GM12878 (cell line): ENCODE measurements around the gene SMARCC2. TPM values are rescaled to one million over a fixed set of nuclear protein-coding genes. Genes with fewer than 3 reads are reported as not detected.

Experiments
- CBX5 ChIP-seq: sonication (generic); IDR thresholded peaks from 2 replicates; pipeline ENCODE4 v1.6.1; 2016; ENCODE audit warnings: low read depth, moderate library complexity, mild to moderate bottlenecking, inconsistent platforms
- CHD1 ChIP-seq: IDR thresholded peaks from 2 replicates; pipeline ENCODE4 v1.6.1; 2012; ENCODE audit warnings: low read depth, low read length, improper control_type of control experiment
- EP300 ChIP-seq, 2 experiments: fragments of 150-350 bp in 1 of 2; IDR thresholded peaks; 2 replicates each; pipeline ENCODE4 v1.6.1; 2011 to 2012; ENCODE audit warnings: low read depth in 2 of 2, low read length in 2 of 2, borderline replicate concordance in 1 of 2, improper control_type of control experiment in 1 of 2, inconsistent platforms in 1 of 2; ENCODE audit not compliant: control insufficient read depth in 1 of 2
- FOXK2 ChIP-seq: fragments of 450-650 bp; IDR thresholded peaks from 2 replicates; pipeline ENCODE4 v1.6.1; 2017; ENCODE audit warnings: mild to moderate bottlenecking, moderate library complexity
- IKZF1 ChIP-seq: fragments of 450-650 bp; conservative IDR thresholded peaks from 2 replicates; pipeline ENCODE4 v1.6.1; 2017; ENCODE audit warnings: antibody characterized with exemption, mild to moderate bottlenecking
- IRF4 ChIP-seq: IDR thresholded peaks from 2 replicates; pipeline ENCODE4 v1.6.1; 2011; ENCODE audit warnings: low read depth, low read length
- JUNB ChIP-seq: IDR thresholded peaks from 2 replicates; pipeline ENCODE4 v1.6.1; 2016; ENCODE audit warnings: antibody characterized with exemption, mild to moderate bottlenecking
- JUND ChIP-seq: IDR thresholded peaks from 2 replicates; pipeline ENCODE4 v1.6.1; 2012; ENCODE audit warnings: low read depth, mild to moderate bottlenecking, low read length, improper control_type of control experiment, moderate library complexity
- KAT2A ChIP-seq: conservative IDR thresholded peaks from 2 replicates; pipeline ENCODE4 v1.6.1; 2011; ENCODE audit warnings: low read depth, low read length; ENCODE audit not compliant: control insufficient read depth
- NFIC ChIP-seq: IDR thresholded peaks from 2 replicates; pipeline ENCODE4 v1.6.1; 2012; ENCODE audit warnings: low read depth, mild to moderate bottlenecking, inconsistent platforms, low read length, moderate library complexity
- POLR2AphosphoS2 ChIP-seq: IDR thresholded peaks from 2 replicates; pipeline ENCODE4 v1.6.1; 2011; ENCODE audit warnings: low read depth, mild to moderate bottlenecking, low read length, improper control_type of control experiment, moderate library complexity
- RAD21 ChIP-seq: IDR thresholded peaks from 2 replicates; pipeline ENCODE4 v1.6.1; 2011; ENCODE audit warnings: mild to moderate bottlenecking, low read depth, low read length, moderate library complexity; ENCODE audit not compliant: insufficient read depth
- RB1 ChIP-seq: fragments of 450-650 bp; formaldehyde crosslinking; IDR thresholded peaks from 2 replicates; pipeline ENCODE4 v1.6.1; 2017; ENCODE audit warnings: mild to moderate bottlenecking, borderline replicate concordance
- SREBF1 ChIP-seq: IDR thresholded peaks from 2 replicates; pipeline ENCODE4 v1.6.1; 2012; ENCODE audit warnings: mild to moderate bottlenecking, low read length
- STAT1 ChIP-seq: fragments of 450-650 bp; conservative IDR thresholded peaks from 2 replicates; pipeline ENCODE4 v1.6.1; 2014; ENCODE audit warnings: antibody characterized with exemption, mild to moderate bottlenecking
- ZBED1 ChIP-seq: IDR thresholded peaks from 2 replicates; pipeline ENCODE4 v1.6.1; 2016; ENCODE audit warnings: borderline replicate concordance
- ZNF384 ChIP-seq: IDR thresholded peaks from 2 replicates; pipeline ENCODE4 v1.6.1; 2012; ENCODE audit warnings: low read depth, mild to moderate bottlenecking, low read length, improper control_type of control experiment, borderline replicate concordance
- ZNF622 ChIP-seq: fragments of 450-650 bp; IDR thresholded peaks from 2 replicates; pipeline ENCODE4 v1.6.1; 2017; ENCODE audit warnings: mild to moderate bottlenecking, inconsistent platforms
- ZZZ3 ChIP-seq: IDR thresholded peaks from 2 replicates; pipeline ENCODE4 v1.6.1; 2011; ENCODE audit warnings: low read depth; ENCODE audit not compliant: control insufficient read depth, insufficient read length
- polyA plus RNA-seq, 11 experiments: library from polyadenylated mRNA; depleted of rRNA in 4 of 11; unstranded in 6 of 11; stranded (reverse) in 5 of 11; fragments of >200 nt; fragmentation: Nextera tagmentation in 4 of 11; fragmentation: Illumina TruSeq in 1 of 11; extraction: Ambion mirVana in 4 of 11; extraction: Trizol in 1 of 11; gene quantifications; 1 replicate in 1 of 11; 2 replicates in 10 of 11; pipeline versions ENCODE4 v1.2.1 to v1.2.3, GENCODE V29; 2011 to 2016; ENCODE audit warnings: inconsistent platforms in 2 of 11, missing spikeins in 2 of 11, low read depth in 1 of 11
- total RNA-seq, 4 experiments: library from RNA; depleted of rRNA in 3 of 4; stranded (reverse); fragments of >200 nt in 3 of 4; fragmentation: Illumina TruSeq in 1 of 4; extraction: Trizol in 1 of 4; gene quantifications; 2 replicates each; pipeline versions ENCODE4 v1.2.1 to v1.2.3, GENCODE V29; 2013 to 2021
- TF ChIP-seq, protein P1 (sequence below): IDR thresholded peaks from 2 replicates; pipeline ENCODE4 v1.6.1; 2012; ENCODE audit warnings: low read depth, low read length, improper control_type of control experiment
- TF ChIP-seq, protein P2 (sequence below): fragments of 450-650 bp; IDR thresholded peaks from 2 replicates; pipeline ENCODE4 v1.6.1; 2014; ENCODE audit warnings: mild to moderate bottlenecking
- TF ChIP-seq, protein P3 (sequence below): fragments of 450-650 bp; formaldehyde crosslinking; IDR thresholded peaks from 2 replicates; pipeline ENCODE4 v1.4.0; 2022; ENCODE audit warnings: mild to moderate bottlenecking, moderate library complexity
- TF ChIP-seq, protein P4 (sequence below): IDR thresholded peaks from 2 replicates; pipeline ENCODE4 v1.6.1; 2011; ENCODE audit warnings: low read depth, mild to moderate bottlenecking, low read length, moderate library complexity, borderline replicate concordance; ENCODE audit errors: extremely low read depth
- TF ChIP-seq, protein P5 (sequence below): fragments of 450-650 bp; formaldehyde crosslinking; IDR thresholded peaks from 2 replicates; pipeline ENCODE4 v1.4.0; 2020; ENCODE audit warnings: mild to moderate bottlenecking, moderate library complexity

The SMARCC2 gene
- total and polyA plus RNA-seq, 10 of the 15 experiments (the other 5 are each of a cell fraction or from before 2014, with no cell fraction given), result 13.6 to 71.2 (median 42.3) TPM

DNA sequence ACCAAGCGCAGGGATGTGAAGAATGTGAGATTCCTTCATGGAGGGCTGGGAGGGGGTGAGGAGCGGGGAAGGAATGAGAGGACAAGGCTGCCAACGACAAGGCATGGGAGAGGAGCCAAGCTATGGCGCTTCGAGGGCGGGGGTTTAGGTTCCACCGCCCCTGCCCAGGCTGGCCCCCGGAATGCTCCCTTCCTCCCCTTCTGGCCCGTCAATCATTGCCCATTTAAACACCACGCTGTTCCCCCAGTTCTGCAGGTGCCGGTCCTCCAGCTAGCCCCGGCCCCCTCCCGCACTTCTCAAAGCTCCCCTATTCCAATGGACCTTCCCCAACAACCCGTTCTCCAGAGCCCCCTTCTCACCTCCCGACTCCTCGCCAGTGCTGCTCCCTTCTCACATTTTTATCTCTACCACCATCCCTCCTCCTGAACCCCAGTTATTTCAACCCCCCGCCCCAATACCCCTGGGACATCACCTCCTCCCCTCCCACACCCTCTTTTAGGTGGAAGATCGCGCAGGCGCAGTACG is 32.0 kb upstream of the SMARCC2 start (continued):
- TF ChIP-seq, protein P1, sequence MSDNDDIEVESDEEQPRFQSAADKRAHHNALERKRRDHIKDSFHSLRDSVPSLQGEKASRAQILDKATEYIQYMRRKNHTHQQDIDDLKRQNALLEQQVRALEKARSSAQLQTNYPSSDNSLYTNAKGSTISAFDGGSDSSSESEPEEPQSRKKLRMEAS, result no peak
- peak; percentile 56; the same call in 1 of the 2 replicates for TF ChIP-seq SREBF1
- TF ChIP-seq ZBED1, result no peak
- no peak for TF ChIP-seq NFIC
- TF ChIP-seq, protein P2, sequence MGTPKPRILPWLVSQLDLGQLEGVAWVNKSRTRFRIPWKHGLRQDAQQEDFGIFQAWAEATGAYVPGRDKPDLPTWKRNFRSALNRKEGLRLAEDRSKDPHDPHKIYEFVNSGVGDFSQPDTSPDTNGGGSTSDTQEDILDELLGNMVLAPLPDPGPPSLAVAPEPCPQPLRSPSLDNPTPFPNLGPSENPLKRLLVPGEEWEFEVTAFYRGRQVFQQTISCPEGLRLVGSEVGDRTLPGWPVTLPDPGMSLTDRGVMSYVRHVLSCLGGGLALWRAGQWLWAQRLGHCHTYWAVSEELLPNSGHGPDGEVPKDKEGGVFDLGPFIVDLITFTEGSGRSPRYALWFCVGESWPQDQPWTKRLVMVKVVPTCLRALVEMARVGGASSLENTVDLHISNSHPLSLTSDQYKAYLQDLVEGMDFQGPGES, result no peak
- peak; percentile 30; the same call in 1 of the 2 replicates for TF ChIP-seq IKZF1
- TF ChIP-seq, protein P3, sequence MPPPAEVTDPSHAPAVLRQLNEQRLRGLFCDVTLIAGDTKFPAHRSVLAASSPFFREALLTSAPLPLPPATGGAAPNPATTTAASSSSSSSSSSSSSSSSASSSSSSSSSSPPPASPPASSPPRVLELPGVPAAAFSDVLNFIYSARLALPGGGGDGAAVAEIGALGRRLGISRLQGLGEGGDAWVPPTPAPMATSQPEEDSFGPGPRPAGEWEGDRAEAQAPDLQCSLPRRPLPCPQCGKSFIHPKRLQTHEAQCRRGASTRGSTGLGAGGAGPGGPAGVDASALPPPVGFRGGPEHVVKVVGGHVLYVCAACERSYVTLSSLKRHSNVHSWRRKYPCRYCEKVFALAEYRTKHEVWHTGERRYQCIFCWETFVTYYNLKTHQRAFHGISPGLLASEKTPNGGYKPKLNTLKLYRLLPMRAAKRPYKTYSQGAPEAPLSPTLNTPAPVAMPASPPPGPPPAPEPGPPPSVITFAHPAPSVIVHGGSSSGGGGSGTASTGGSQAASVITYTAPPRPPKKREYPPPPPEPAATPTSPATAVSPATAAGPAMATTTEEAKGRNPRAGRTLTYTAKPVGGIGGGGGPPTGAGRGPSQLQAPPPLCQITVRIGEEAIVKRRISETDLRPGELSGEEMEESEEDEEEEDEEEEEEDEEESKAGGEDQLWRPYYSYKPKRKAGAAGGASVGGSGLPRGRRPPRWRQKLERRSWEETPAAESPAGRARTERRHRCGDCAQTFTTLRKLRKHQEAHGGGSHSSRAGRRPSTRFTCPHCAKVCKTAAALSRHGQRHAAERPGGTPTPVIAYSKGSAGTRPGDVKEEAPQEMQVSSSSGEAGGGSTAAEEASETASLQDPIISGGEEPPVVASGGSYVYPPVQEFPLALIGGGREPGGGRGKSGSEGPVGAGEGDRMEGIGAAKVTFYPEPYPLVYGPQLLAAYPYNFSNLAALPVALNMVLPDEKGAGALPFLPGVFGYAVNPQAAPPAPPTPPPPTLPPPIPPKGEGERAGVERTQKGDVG (CRISPR knock-in tag), result no peak
- no peak for TF ChIP-seq POLR2AphosphoS2
- TF ChIP-seq JUNB, result no peak
- peak; percentile 94 for TF ChIP-seq FOXK2
- TF ChIP-seq ZNF622, result no peak
- TF ChIP-seq CBX5, result no peak
- no peak for TF ChIP-seq IRF4
- TF ChIP-seq JUND, result peak; percentile 65; the same call in 1 of the 2 replicates
- TF ChIP-seq EP300 (IDR thresholded peaks at IDR 0.05; ENCODE audit: borderline replicate concordance in 1 of 2, control insufficient read depth in 1 of 2, low read depth in 2 of 2, low read length in 2 of 2), result no peak
- TF ChIP-seq, protein P4, sequence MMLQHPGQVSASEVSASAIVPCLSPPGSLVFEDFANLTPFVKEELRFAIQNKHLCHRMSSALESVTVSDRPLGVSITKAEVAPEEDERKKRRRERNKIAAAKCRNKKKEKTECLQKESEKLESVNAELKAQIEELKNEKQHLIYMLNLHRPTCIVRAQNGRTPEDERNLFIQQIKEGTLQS, result no peak
- TF ChIP-seq, protein P5, sequence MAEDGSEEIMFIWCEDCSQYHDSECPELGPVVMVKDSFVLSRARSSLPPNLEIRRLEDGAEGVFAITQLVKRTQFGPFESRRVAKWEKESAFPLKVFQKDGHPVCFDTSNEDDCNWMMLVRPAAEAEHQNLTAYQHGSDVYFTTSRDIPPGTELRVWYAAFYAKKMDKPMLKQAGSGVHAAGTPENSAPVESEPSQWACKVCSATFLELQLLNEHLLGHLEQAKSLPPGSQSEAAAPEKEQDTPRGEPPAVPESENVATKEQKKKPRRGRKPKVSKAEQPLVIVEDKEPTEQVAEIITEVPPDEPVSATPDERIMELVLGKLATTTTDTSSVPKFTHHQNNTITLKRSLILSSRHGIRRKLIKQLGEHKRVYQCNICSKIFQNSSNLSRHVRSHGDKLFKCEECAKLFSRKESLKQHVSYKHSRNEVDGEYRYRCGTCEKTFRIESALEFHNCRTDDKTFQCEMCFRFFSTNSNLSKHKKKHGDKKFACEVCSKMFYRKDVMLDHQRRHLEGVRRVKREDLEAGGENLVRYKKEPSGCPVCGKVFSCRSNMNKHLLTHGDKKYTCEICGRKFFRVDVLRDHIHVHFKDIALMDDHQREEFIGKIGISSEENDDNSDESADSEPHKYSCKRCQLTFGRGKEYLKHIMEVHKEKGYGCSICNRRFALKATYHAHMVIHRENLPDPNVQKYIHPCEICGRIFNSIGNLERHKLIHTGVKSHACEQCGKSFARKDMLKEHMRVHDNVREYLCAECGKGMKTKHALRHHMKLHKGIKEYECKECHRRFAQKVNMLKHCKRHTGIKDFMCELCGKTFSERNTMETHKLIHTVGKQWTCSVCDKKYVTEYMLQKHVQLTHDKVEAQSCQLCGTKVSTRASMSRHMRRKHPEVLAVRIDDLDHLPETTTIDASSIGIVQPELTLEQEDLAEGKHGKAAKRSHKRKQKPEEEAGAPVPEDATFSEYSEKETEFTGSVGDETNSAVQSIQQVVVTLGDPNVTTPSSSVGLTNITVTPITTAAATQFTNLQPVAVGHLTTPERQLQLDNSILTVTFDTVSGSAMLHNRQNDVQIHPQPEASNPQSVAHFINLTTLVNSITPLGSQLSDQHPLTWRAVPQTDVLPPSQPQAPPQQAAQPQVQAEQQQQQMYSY, result no peak
- peak; percentile 89 for TF ChIP-seq CHD1
- no peak for TF ChIP-seq STAT1
- TF ChIP-seq ZNF384, result no peak
- no peak for TF ChIP-seq KAT2A
- no peak for TF ChIP-seq RB1
- TF ChIP-seq RAD21, result no peak
- TF ChIP-seq ZZZ3, result no peak
